Measurements from ENCODE around the gene MAGEA4. TPM values are rescaled to one million over a fixed set of nuclear protein-coding genes. Genes with fewer than 3 reads are reported as not detected.

The MAGEA4 gene, protein sequence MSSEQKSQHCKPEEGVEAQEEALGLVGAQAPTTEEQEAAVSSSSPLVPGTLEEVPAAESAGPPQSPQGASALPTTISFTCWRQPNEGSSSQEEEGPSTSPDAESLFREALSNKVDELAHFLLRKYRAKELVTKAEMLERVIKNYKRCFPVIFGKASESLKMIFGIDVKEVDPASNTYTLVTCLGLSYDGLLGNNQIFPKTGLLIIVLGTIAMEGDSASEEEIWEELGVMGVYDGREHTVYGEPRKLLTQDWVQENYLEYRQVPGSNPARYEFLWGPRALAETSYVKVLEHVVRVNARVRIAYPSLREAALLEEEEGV
- not detected for total RNA-seq
- not detected for polyA plus RNA-seq
- long read RNA-seq, donor 1, result 0 reads
- long read RNA-seq, donor 2, result 0 reads
- long read RNA-seq, donor 3, result 0 reads
- long read RNA-seq, donor 4, result 0 reads
- long read RNA-seq, donor 5, result 0 reads
- long read RNA-seq, donor 6, result 0 reads
- long read RNA-seq, donor 7, result 0 reads
- long read RNA-seq, donor 8, result 0 reads
- long read RNA-seq, donor 9, result 0 reads
- long read RNA-seq, donor 10, result 0 reads

DNA sequence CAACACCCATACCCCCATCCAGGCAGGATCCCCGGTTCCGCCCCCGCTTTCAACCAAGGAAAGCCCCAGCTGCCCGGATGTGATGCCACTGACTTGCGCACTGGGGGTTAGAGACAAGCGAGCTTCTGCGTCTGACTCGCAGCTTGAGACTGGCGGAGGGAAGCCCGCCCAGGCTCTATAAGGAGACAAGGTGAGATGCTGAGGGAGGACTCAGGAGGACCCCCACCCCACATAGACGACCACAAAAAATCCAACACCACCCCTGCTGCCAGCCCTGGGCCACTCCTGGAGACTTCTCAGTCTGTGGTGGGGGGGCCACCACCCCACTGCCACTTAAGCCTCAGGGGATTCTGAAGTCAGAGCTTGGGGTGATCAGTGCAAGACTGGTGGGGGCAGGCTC lies at the start of gene MAGEA4:
MAGEA4 (plus strand) TSS at position 110 of the 400 bp plus-strand sequence. CDS start 10,776 bp downstream, outside the sequence.
- no peaks in the 10 kb centered on the region for H3K27me3 ChIP-seq (ENCODE audit: control insufficient read depth in 2 of 2, insufficient read depth in 1 of 2, low read length in 1 of 2)
- no peak within 1 kb of the TSS for H3K27ac ChIP-seq (ENCODE audit: low read depth in 1 of 2, low read length in 1 of 2)
- DNase-seq (ENCODE audit: low read depth in 6 of 9, low spot score in 9 of 9), result no peak
- no peak within 1 kb of the TSS for H3K4me3 ChIP-seq (ENCODE audit: low read length in 2 of 2)
- H3K36me3 ChIP-seq (ENCODE audit: control insufficient read depth in 2 of 2, insufficient read depth in 2 of 2, low read length in 1 of 2), result no peaks in the 10 kb centered on the region
- H3K9me3 ChIP-seq (ENCODE audit: control insufficient read depth in 2 of 2, insufficient read depth in 1 of 2, low read length in 1 of 2), result peaks cover 0 to 5% of the 10 kb centered on the region in 2 donors
- no peaks in the 10 kb centered on the region for H3K4me1 ChIP-seq (ENCODE audit: control insufficient read depth in 2 of 2, insufficient read depth in 2 of 2, low read length in 2 of 2)
- WGBS, result 98% methylated on average over 11 of the region's 11 CpGs

GRCh38 chrX:151870602-151871001 lies 42.1 kb upstream of the MAGEA4 start:
- 97% methylated on average over 1 of the region's 1 CpG for WGBS
- Histone ChIP-seq H3K9me3 (ENCODE audit: control insufficient read depth in 2 of 2, insufficient read depth in 1 of 2, low read length in 1 of 2) (no peaks in the 10 kb centered on the region), H3K27me3 (ENCODE audit: control insufficient read depth in 2 of 2, insufficient read depth in 1 of 2, low read length in 1 of 2) (no peaks in the 10 kb centered on the region), H3K36me3 (ENCODE audit: control insufficient read depth in 2 of 2, insufficient read depth in 2 of 2, low read length in 1 of 2) (no peaks in the 10 kb centered on the region), H3K27ac (ENCODE audit: low read depth in 1 of 2, low read length in 1 of 2) (no peak overlapping the region), H3K4me1 (ENCODE audit: control insufficient read depth in 2 of 2, insufficient read depth in 2 of 2, low read length in 2 of 2) (no peaks in the 10 kb centered on the region), H3K4me3 (ENCODE audit: low read length in 2 of 2) (no peak overlapping the region)
- no peak for DNase-seq (ENCODE audit: low read depth in 6 of 9, low spot score in 9 of 9)

DNA sequence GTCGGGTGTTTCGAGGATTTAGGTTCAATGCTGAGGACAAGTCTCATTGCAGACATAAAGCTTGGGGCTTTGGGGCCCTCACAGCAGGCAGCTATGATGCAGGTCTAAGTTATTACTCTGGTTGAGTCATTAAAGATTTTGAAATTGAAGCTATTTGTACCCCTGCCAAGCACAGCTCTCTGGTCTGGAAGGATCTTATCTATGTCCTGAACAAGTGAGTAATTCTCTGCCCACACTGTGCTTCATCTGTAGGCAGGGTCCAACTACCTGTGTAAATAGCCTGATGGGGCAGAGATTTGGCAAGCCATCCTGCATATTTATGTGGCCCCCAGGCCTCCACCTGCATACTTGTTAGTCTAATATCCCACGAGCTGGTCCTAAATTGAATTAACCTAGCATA lies 41.4 kb upstream of the MAGEA4 start:
- no peaks in the 10 kb centered on the region for H3K36me3 ChIP-seq (ENCODE audit: control insufficient read depth in 2 of 2, insufficient read depth in 2 of 2, low read length in 1 of 2)
- H3K4me3 ChIP-seq (ENCODE audit: low read length in 2 of 2), result no peak overlapping the region
- WGBS, result 90% methylated on average over 3 of the region's 3 CpGs
- H3K27ac ChIP-seq (ENCODE audit: low read depth in 1 of 2, low read length in 1 of 2), result no peak overlapping the region
- H3K27me3 ChIP-seq (ENCODE audit: control insufficient read depth in 2 of 2, insufficient read depth in 1 of 2, low read length in 1 of 2), result no peaks in the 10 kb centered on the region
- no peaks in the 10 kb centered on the region for H3K4me1 ChIP-seq (ENCODE audit: control insufficient read depth in 2 of 2, insufficient read depth in 2 of 2, low read length in 2 of 2)
- no peaks in the 10 kb centered on the region for H3K9me3 ChIP-seq (ENCODE audit: control insufficient read depth in 2 of 2, insufficient read depth in 1 of 2, low read length in 1 of 2)
- no peak for DNase-seq (ENCODE audit: low read depth in 6 of 9, low spot score in 9 of 9)

- WGBS, result 77% methylated on average over 2 of the region's 2 CpGs
- no peaks in the 10 kb centered on the region for H3K9me3 ChIP-seq (ENCODE audit: control insufficient read depth in 2 of 2, insufficient read depth in 1 of 2, low read length in 1 of 2)
- H3K36me3 ChIP-seq (ENCODE audit: control insufficient read depth in 2 of 2, insufficient read depth in 2 of 2, low read length in 1 of 2), result no peaks in the 10 kb centered on the region
- H3K4me3 ChIP-seq (ENCODE audit: low read length in 2 of 2), result no peak overlapping the region
- H3K27me3 ChIP-seq (ENCODE audit: control insufficient read depth in 2 of 2, insufficient read depth in 1 of 2, low read length in 1 of 2), result no peaks in the 10 kb centered on the region
- no peak overlapping the region for H3K27ac ChIP-seq (ENCODE audit: low read depth in 1 of 2, low read length in 1 of 2)
- DNase-seq (ENCODE audit: low read depth in 6 of 9, low spot score in 9 of 9), result no peak
- H3K4me1 ChIP-seq (ENCODE audit: control insufficient read depth in 2 of 2, insufficient read depth in 2 of 2, low read length in 2 of 2), result no peaks in the 10 kb centered on the region
These were observed 39.6 kb upstream of the MAGEA4 start for GRCh38 chrX:151873096-151873495.

GRCh38 chrX:151875270-151876026 lies 37.2 kb upstream of the MAGEA4 start:
- 72% methylated on average over 5 of the region's 5 CpGs for WGBS
- H3K27ac ChIP-seq (ENCODE audit: low read depth in 1 of 2, low read length in 1 of 2), result no peak overlapping the region
- no peaks in the 10 kb centered on the region for H3K4me1 ChIP-seq (ENCODE audit: control insufficient read depth in 2 of 2, insufficient read depth in 2 of 2, low read length in 2 of 2)
- H3K27me3 ChIP-seq (ENCODE audit: control insufficient read depth in 2 of 2, insufficient read depth in 1 of 2, low read length in 1 of 2), result no peaks in the 10 kb centered on the region
- DNase-seq (ENCODE audit: low read depth in 6 of 9, low spot score in 9 of 9), result no peak
- no peaks in the 10 kb centered on the region for H3K36me3 ChIP-seq (ENCODE audit: control insufficient read depth in 2 of 2, insufficient read depth in 2 of 2, low read length in 1 of 2)
- H3K4me3 ChIP-seq (ENCODE audit: low read length in 2 of 2), result no peak overlapping the region
- no peaks in the 10 kb centered on the region for H3K9me3 ChIP-seq (ENCODE audit: control insufficient read depth in 2 of 2, insufficient read depth in 1 of 2, low read length in 1 of 2)

- no peaks in the 10 kb centered on the region for H3K4me1 ChIP-seq (ENCODE audit: control insufficient read depth in 2 of 2, insufficient read depth in 2 of 2, low read length in 2 of 2)
- H3K27me3 ChIP-seq (ENCODE audit: control insufficient read depth in 2 of 2, insufficient read depth in 1 of 2, low read length in 1 of 2), result no peaks in the 10 kb centered on the region
- DNase-seq (ENCODE audit: low read depth in 6 of 9, low spot score in 9 of 9), result no peak
- no peak overlapping the region for H3K27ac ChIP-seq (ENCODE audit: low read depth in 1 of 2, low read length in 1 of 2)
- H3K36me3 ChIP-seq (ENCODE audit: control insufficient read depth in 2 of 2, insufficient read depth in 2 of 2, low read length in 1 of 2), result no peaks in the 10 kb centered on the region
- no peaks in the 10 kb centered on the region for H3K9me3 ChIP-seq (ENCODE audit: control insufficient read depth in 2 of 2, insufficient read depth in 1 of 2, low read length in 1 of 2)
- no peak overlapping the region for H3K4me3 ChIP-seq (ENCODE audit: low read length in 2 of 2)
- 84% methylated on average over 8 of the region's 8 CpGs for WGBS
These were observed 34.1 kb upstream of the MAGEA4 start for GRCh38 chrX:151878574-151878973.

DNA sequence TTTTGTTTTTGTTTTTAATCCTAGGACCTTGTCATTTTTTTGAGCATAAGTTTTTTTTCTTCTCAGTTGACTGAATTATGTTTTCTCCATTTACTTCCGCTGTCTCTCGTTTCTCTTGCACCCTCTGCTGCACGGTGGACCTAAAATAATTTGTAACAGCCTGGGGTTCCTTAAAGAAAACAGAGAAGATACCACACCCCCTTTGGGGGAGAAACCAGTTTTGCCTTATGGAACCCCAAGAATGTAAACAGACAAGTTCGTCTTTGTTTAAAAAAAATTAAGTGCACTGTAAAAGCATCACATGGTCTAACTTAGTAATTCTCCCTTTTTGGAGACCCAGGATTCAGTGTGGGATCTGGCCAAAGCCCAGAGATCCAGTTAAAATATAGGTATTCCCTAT lies 32.8 kb upstream of the MAGEA4 start:
- H3K27ac ChIP-seq (ENCODE audit: low read depth in 1 of 2, low read length in 1 of 2), result no peak overlapping the region
- H3K4me3 ChIP-seq (ENCODE audit: low read length in 2 of 2), result no peak overlapping the region
- H3K36me3 ChIP-seq (ENCODE audit: control insufficient read depth in 2 of 2, insufficient read depth in 2 of 2, low read length in 1 of 2), result no peaks in the 10 kb centered on the region
- WGBS, result 83% methylated on average over 4 of the region's 4 CpGs
- H3K9me3 ChIP-seq (ENCODE audit: control insufficient read depth in 2 of 2, insufficient read depth in 1 of 2, low read length in 1 of 2), result no peaks in the 10 kb centered on the region
- H3K27me3 ChIP-seq (ENCODE audit: control insufficient read depth in 2 of 2, insufficient read depth in 1 of 2, low read length in 1 of 2), result no peaks in the 10 kb centered on the region
- H3K4me1 ChIP-seq (ENCODE audit: control insufficient read depth in 2 of 2, insufficient read depth in 2 of 2, low read length in 2 of 2), result no peaks in the 10 kb centered on the region
- DNase-seq (ENCODE audit: low read depth in 6 of 9, low spot score in 9 of 9), result no peak

DNA sequence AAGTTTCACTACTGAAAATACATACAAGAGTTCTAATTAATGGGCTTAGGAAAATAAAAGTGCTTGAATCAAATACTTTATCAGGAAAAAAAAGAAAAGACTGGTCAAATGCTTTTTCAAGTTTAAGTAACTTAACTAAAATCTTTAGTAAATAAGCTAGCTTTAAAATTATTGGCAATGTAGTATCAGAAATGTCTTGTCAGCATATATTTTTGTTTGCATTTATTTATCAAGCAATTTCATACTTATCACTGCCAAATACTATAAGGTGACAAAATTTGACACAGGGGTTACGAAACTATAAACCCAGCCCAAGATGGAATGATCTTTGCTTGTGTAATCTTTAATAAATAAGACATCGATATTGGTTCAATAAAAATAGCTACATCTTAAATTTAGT lies 31.8 kb upstream of the MAGEA4 start:
- Histone ChIP-seq H3K4me3 (ENCODE audit: low read length in 2 of 2) (no peak overlapping the region), H3K4me1 (ENCODE audit: control insufficient read depth in 2 of 2, insufficient read depth in 2 of 2, low read length in 2 of 2) (no peaks in the 10 kb centered on the region), H3K36me3 (ENCODE audit: control insufficient read depth in 2 of 2, insufficient read depth in 2 of 2, low read length in 1 of 2) (no peaks in the 10 kb centered on the region), H3K27me3 (ENCODE audit: control insufficient read depth in 2 of 2, insufficient read depth in 1 of 2, low read length in 1 of 2) (no peaks in the 10 kb centered on the region), H3K27ac (ENCODE audit: low read depth in 1 of 2, low read length in 1 of 2) (no peak overlapping the region), H3K9me3 (ENCODE audit: control insufficient read depth in 2 of 2, insufficient read depth in 1 of 2, low read length in 1 of 2) (no peaks in the 10 kb centered on the region)
- WGBS, result 94% methylated on average over 2 of the region's 2 CpGs
- DNase-seq (ENCODE audit: low read depth in 6 of 9, low spot score in 9 of 9), result no peak

DNA sequence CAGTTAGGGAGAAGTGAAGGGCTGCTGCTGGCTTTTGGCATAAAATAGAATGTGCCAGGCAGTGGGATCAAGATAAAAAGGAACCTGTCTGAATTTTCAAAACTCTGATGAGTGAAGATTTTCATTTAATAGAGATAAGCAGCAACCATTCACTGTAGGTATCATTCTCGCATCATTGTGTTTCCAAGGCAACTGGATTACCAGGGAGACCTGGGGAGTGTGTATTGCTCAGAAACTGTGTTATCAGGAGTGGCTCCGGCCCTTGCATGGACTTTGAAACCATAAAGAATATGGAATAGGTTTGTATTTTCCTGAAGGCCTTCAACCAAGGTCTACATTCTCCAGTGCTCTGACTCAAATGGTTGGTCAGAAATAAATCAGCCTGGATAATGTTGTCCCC lies 23.3 kb upstream of the MAGEA4 start:
- H3K9me3 ChIP-seq (ENCODE audit: control insufficient read depth in 2 of 2, insufficient read depth in 1 of 2, low read length in 1 of 2), result peaks cover 0 to 5% of the 10 kb centered on the region in 2 donors
- 84% methylated on average over 2 of the region's 2 CpGs for WGBS
- no peaks in the 10 kb centered on the region for H3K36me3 ChIP-seq (ENCODE audit: control insufficient read depth in 2 of 2, insufficient read depth in 2 of 2, low read length in 1 of 2)
- H3K27me3 ChIP-seq (ENCODE audit: control insufficient read depth in 2 of 2, insufficient read depth in 1 of 2, low read length in 1 of 2), result no peaks in the 10 kb centered on the region
- no peaks in the 10 kb centered on the region for H3K4me1 ChIP-seq (ENCODE audit: control insufficient read depth in 2 of 2, insufficient read depth in 2 of 2, low read length in 2 of 2)
- H3K27ac ChIP-seq (ENCODE audit: low read depth in 1 of 2, low read length in 1 of 2), result no peak overlapping the region
- no peak overlapping the region for H3K4me3 ChIP-seq (ENCODE audit: low read length in 2 of 2)
- no peak for DNase-seq (ENCODE audit: low read depth in 6 of 9, low spot score in 9 of 9)

All from thymus (tissue), 14 donors.